Esophagus (tissue), 2 donors: ENCODE measurements around the gene SNAP47. TPM values are rescaled to one million over a fixed set of nuclear protein-coding genes. Genes with fewer than 3 reads are reported as not detected.

Experiments used
- H3K27ac ChIP-seq, 2 donors: one replicate each; pipeline ENCODE4 v1.5.1; 2013; ENCODE audit warnings: low read depth in 2 of 2, mild to moderate bottlenecking in 2 of 2, inconsistent platforms in 1 of 2, low read length in 1 of 2, moderate library complexity in 1 of 2
- H3K27me3 ChIP-seq, 2 donors: one replicate each; pipeline ENCODE4 v1.6.1; 2013; ENCODE audit warnings: low read length in 2 of 2, control low read depth in 1 of 2, mild to moderate bottlenecking in 1 of 2; ENCODE audit not compliant: insufficient read depth in 2 of 2, control insufficient read depth in 1 of 2
- H3K36me3 ChIP-seq, 2 donors: one replicate each; pipeline ENCODE4 v1.6.1; 2013; ENCODE audit warnings: low read length in 1 of 2; ENCODE audit not compliant: control insufficient read depth in 2 of 2, insufficient read depth in 2 of 2
- H3K4me1 ChIP-seq, 2 donors: one replicate each; pipeline ENCODE4 v1.6.1; 2013; ENCODE audit warnings: low read length in 1 of 2; ENCODE audit not compliant: control insufficient read depth in 2 of 2, insufficient read depth in 2 of 2
- H3K4me3 ChIP-seq, 2 donors: one replicate each; pipeline ENCODE4 v1.5.1; 2013; ENCODE audit warnings: low read length in 2 of 2, mild to moderate bottlenecking in 2 of 2, low read depth in 1 of 2, moderate library complexity in 1 of 2
- H3K9me3 ChIP-seq, 2 donors: one replicate each; pipeline ENCODE4 v1.6.1; 2013; ENCODE audit warnings: mild to moderate bottlenecking in 2 of 2, low read depth in 1 of 2, low read length in 1 of 2, moderate library complexity in 1 of 2; ENCODE audit not compliant: control insufficient read depth in 2 of 2, insufficient read depth in 1 of 2
- WGBS, 2 donors: extraction: QIAGEN DNeasy Blood & Tissue Kit; methylation state at CpG; one replicate each; pipeline ENCODE4 v1.1.7; 2013; 5-methylcytosine and 5-hydroxymethylcytosine counted together
- polyA plus RNA-seq, 2 donors: library from polyadenylated mRNA; stranded (reverse); fragments of 200-250 nt; gene quantifications; one replicate each; pipeline ENCODE4 v1.2.3, GENCODE V29; 2013
- donor health status: healthy with polysubstance abuse.
- donor health status: Bipolar disorder and iron deficiency.

The SNAP47 gene
- polyA plus RNA-seq, 2 donors = 7.9 to 11.4 TPM

DNA sequence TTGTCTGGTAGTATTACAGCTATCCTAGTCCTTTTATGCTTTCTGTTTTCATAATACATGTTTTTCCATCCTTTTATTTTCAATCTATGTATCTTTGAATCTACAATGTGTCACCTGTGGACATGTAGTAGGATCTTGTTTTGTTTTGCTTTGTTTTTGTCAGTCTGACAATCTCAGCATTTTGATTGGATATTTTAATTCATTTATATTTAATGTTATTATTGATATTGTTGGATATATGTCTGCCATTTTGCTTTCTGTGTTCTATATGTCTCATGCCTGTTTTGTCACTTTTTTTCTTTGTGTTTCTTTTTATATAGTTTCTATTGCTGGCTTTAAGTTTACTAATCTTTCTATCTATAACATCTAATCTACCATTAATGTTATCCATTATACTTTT lies 68.7 kb downstream of the SNAP47 start:
- Histone ChIP-seq H3K4me1 (no peaks in the 10 kb centered on the region), H3K9me3 (no peaks in the 10 kb centered on the region), H3K27me3 (no peaks in the 10 kb centered on the region), H3K36me3 (no peaks in the 10 kb centered on the region), H3K27ac (no peak overlapping the region), H3K4me3 (no peak overlapping the region)

DNA sequence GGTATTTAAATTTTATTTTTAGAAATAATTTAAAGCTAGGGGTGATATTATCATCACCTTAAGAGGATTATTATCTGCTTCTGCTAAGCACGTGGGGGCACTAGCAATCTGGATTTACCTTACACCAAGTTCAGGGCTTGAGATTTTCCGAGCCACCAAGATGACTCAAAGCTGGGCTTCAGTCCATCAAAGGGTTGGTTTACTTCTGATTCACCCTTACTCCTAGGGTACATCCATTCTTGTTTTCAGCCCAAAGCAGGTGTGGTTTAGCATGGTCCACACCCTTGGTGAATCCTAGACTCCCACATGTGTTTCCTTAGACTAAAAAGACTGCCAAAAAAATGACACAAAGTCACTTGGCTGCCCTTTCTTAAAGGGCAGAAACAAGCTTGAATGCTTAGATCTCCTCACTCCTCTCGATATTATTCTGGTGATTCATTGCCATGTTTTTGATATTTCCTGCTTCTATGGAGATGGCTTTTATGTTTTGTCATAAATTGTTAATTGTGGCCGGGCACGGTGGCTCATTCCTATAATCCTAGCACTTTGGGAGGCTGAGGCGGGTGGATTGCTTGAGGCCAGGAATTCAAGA lies 70.5 kb downstream of the SNAP47 start:
- peak overlapping the region; percentile 49 to 67 for H3K27ac ChIP-seq
- WGBS, 2 donors = 29 to 38% methylated on average over 6 of the region's 6 CpGs
- H3K4me1 ChIP-seq = no peaks in the 10 kb centered on the region
- H3K27me3 ChIP-seq = no peaks in the 10 kb centered on the region
- H3K36me3 ChIP-seq = no peaks in the 10 kb centered on the region
- no peak overlapping the region for H3K4me3 ChIP-seq
- no peaks in the 10 kb centered on the region for H3K9me3 ChIP-seq

DNA sequence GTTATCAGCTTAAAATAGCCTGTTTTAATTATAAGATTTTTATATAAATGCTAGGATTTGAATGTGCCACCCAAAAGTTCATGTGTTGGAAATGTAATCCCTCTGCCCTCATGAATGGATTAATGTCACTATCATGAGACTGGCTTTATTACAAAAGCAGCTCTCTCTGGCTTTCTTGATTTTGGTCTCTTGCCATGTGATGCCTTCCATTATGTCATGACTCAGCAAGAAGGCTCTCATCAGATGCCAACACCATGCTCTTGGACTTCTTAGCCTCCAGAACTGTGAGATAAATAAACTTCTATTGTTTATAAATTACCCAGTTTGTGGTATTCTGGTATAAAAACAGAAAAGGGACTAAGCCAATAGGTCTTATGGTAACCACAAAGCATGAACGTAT lies 73.3 kb downstream of the SNAP47 start:
- Histone ChIP-seq H3K27ac (no peak overlapping the region), H3K9me3 (peaks cover under 1 to 2% of the 10 kb centered on the region in 2 donors), H3K4me1 (no peaks in the 10 kb centered on the region), H3K36me3 (no peaks in the 10 kb centered on the region), H3K27me3 (no peaks in the 10 kb centered on the region), H3K4me3 (no peak overlapping the region)
- 20 to 51% methylated on average over 1 of the region's 1 CpG for WGBS, 2 donors

DNA sequence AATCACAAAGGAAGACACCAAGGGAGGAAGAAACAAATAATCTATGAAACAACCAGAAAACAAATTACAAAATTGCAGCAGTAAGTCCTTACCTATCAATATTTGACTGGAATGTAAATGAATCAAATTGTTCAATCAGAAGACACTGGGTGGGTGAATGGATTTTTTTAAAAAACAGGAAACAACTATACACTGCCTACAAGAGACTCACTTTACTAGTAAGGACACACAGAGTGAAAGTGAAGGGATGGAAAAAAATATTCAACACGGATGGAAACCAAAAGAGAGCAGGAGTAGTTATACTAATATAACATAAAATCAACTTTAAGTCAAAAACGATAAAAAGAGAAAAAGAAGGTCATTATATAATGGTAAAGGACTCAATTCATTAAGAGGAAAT lies 73.8 kb downstream of the SNAP47 start:
- WGBS, 2 donors = 78 to 81% methylated on average over 2 of the region's 2 CpGs
- Histone ChIP-seq H3K36me3 (no peaks in the 10 kb centered on the region), H3K27me3 (no peaks in the 10 kb centered on the region)

DNA sequence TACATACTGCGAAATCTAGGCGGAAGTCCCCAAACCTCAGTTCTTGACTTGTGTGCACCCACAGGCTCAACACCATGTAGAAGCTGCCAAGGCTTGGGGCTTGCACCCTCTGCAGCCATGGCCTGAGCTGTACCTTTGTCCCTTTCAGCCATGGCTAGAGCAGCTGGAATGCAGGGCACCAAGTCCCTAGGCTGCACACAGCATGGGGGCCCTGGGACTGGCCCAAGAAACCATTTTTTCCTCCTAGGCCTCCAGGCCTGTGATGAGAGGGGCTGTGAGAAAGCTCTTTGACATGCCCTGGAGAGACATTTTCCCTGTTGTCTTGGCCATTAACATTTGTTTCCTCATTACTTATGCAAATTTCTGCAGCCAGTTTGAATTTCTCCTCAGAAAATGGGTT lies 78.7 kb downstream of the SNAP47 start:
- no peaks in the 10 kb centered on the region for H3K27me3 ChIP-seq
- H3K4me3 ChIP-seq = no peak overlapping the region
- H3K4me1 ChIP-seq = no peaks in the 10 kb centered on the region
- H3K27ac ChIP-seq = no peak overlapping the region
- no peaks in the 10 kb centered on the region for H3K36me3 ChIP-seq
- peaks cover 6 to 15% of the 10 kb centered on the region in 2 donors for H3K9me3 ChIP-seq
- WGBS, 2 donors = 97 to 98% methylated on average over 2 of the region's 2 CpGs

More for the DNA sequence above, 73.8 kb downstream of the SNAP47 start:
- H3K27ac ChIP-seq = no peak overlapping the region
- H3K4me3 ChIP-seq = no peak overlapping the region
- H3K9me3 ChIP-seq = peaks cover 5 to 6% of the 10 kb centered on the region in 2 donors
- H3K4me1 ChIP-seq = no peaks in the 10 kb centered on the region

DNA sequence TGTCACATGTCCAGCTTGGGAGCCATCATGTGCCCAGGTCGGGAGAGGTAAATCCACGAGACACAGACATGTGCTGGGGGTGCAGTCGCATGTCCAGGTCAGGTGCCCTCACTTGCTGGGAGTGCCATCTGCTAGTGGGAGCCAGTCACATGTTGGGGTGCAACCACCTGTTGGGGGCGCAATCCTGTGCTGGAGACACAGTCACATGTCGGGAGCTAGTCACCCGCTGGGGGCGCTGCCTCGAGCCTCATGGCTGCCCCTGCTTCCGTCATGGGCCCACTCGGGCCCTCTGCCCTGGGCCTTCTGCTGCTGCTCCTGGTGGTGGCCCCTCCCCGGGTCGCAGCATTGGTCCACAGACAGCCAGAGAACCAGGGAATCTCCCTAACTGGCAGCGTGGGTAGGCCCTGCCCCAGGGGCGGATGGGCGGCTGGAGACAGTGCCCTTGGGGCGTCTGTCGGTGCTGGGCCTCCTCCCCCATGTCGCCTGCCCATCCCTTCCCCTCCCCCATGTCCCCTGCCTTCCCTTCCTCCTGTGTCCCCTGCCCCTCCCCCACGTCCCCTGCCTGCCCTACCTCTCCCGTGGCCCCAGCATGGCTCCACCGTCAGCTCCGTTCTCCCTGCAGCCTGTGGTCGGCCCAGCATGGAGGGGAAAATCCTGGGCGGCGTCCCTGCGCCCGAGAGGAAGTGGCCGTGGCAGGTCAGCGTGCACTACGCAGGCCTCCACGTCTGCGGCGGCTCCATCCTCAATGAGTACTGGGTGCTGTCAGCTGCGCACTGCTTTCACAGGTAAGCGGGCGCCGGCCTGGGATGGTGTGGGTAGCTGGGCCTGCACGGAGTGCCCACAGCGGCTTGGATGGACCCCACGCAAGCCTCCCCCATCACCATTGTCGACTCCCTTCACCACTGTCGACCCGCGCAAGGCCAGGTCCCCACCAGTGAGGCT lies 80.5 kb downstream of the SNAP47 start, which contains the start of gene PRSS38:
Gene PRSS38, plus strand, starts transcription at position 208 of the 942 bp plus-strand sequence. Its CDS starts 42 bp downstream, at position 250.
- H3K4me3 ChIP-seq = no peak within 1 kb of the TSS
- 91 to 96% methylated on average over 41 to 44 of the region's 44 CpGs for WGBS, 2 donors
- H3K27ac ChIP-seq = no peak within 1 kb of the TSS

DNA sequence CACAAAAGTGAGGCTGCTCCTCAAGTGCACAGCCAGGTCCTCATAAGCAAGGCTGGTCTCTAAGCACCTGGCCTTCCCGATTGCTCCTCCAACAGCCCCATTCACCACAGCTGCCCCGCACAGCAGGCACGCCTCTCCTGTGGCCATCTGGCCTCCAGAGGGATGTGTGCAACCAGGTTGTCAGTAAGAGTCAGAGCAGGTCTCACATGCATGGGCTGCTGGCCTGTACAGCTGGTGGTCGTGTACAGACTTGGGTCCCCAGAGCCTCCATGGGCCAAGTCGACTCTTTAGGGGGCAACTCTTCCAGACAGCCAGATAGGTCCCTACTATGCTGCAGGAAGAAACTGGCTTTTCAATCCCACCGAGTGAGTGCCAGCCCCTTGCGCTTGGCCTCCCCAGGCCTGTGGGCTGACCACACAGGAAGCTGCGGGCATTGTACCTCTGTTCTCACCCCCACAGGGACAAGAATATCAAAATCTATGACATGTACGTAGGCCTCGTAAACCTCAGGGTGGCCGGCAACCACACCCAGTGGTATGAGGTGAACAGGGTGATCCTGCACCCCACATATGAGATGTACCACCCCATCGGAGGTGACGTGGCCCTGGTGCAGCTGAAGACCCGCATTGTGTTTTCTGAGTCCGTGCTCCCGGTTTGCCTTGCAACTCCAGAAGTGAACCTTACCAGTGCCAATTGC lies 81.7 kb downstream of the SNAP47 start:
- Histone ChIP-seq H3K27me3 (no peaks in the 10 kb centered on the region), H3K36me3 (no peaks in the 10 kb centered on the region), H3K9me3 (peaks cover 6 to 15% of the 10 kb centered on the region in 2 donors), H3K4me3 (no peak overlapping the region), H3K4me1 (no peaks in the 10 kb centered on the region), H3K27ac (no peak overlapping the region)
- 87 to 90% methylated on average over 16 of the region's 16 CpGs for WGBS, 2 donors

More for the DNA sequence above, 80.5 kb downstream of the SNAP47 start, which contains the start of gene PRSS38:
- Histone ChIP-seq H3K4me1 (no peaks in the 10 kb centered on the region), H3K9me3 (peaks cover 6 to 15% of the 10 kb centered on the region in 2 donors), H3K27me3 (no peaks in the 10 kb centered on the region), H3K36me3 (no peaks in the 10 kb centered on the region)

DNA sequence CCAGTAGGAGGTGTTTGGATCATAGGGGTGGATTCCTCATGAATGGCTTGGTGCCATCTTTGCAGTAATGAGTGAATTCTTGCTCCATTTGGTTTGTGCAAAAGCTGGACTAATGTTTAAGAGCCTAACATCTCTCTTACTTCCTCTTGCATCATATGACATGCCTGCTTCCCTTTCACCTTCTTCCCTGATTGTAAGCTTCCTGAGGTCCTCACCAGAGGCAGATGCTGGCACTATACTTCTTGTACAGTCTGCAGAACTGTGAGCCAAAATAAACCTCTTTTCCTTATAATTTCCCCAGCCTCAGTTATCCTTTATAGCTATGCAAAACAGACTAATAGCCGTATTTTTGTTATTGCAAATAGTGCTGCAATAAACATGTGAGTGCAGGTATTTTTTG lies 88.3 kb downstream of the SNAP47 start:
- no peak overlapping the region for H3K27ac ChIP-seq
- H3K4me3 ChIP-seq = no peak overlapping the region
- no peaks in the 10 kb centered on the region for H3K4me1 ChIP-seq
- 78 to 86% methylated on average over 1 of the region's 1 CpG for WGBS, 2 donors
- H3K27me3 ChIP-seq = no peaks in the 10 kb centered on the region
- H3K36me3 ChIP-seq = no peaks in the 10 kb centered on the region
- peaks cover 0 to 6% of the 10 kb centered on the region in 2 donors for H3K9me3 ChIP-seq

DNA sequence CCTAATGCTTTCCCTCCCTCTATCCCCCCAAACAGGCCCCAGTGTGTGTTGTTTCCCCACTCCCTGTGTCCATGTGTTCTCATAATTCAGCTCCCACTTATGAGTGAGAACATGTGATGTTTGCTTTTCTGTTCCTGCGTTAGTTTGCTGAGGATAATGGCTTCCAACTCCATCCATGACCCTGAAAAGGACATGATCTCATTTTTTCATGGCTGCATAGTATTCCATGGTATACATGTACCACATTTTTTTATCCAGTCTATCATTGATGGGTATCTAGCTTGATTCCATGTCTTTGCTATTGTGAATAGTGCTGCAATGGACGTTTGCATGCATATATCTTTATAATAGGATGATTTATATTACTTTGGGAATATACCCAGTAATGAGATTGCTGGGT lies 89.0 kb downstream of the SNAP47 start:
- Histone ChIP-seq H3K27me3 (no peaks in the 10 kb centered on the region), H3K4me3 (no peak overlapping the region)
- WGBS, 2 donors = 37 to 45% methylated on average over 2 of the region's 2 CpGs

More for the DNA sequence above, 89.0 kb downstream of the SNAP47 start:
- Histone ChIP-seq H3K27ac (no peak overlapping the region), H3K36me3 (no peaks in the 10 kb centered on the region), H3K4me1 (no peaks in the 10 kb centered on the region), H3K9me3 (peaks cover 0 to 9% of the 10 kb centered on the region in 2 donors)
